AG04450 (cell line): Measurements from ENCODE around the gene MOB3A. TPM values are rescaled to one million over a fixed set of nuclear protein-coding genes. Genes with fewer than 3 reads are reported as not detected.

Experiments
- CTCF ChIA-PET: fragments of 300-600, 350-600 bp; formaldehyde crosslinking; extraction: SDS; loops from one replicate; lab custom pipeline; 2022; ENCODE audit warnings: antibody characterized with exemption, inconsistent platforms; lab: Charles Lee
- POLR2A ChIA-PET: fragments of 350-600 bp; formaldehyde crosslinking; extraction: SDS; loops from one replicate; lab custom pipeline; 2021; ENCODE audit warnings: antibody characterized with exemption, inconsistent platforms; lab: Yijun Ruan, JAX
- DNase-seq: peaks from one replicate; pipeline ENCODE4 v3.0.0-alpha.2; 2011; ENCODE audit warnings: low read depth, low spot score
- H3K27ac ChIP-seq: one replicate; pipeline ENCODE4 v1.5.1; 2012; ENCODE audit warnings: low read depth, low read length, control low read depth
- H3K27me3 ChIP-seq: one replicate; pipeline ENCODE4 v1.6.0; 2012; ENCODE audit warnings: low read length; ENCODE audit not compliant: control insufficient read depth, insufficient read depth
- H3K4me3 ChIP-seq: 2 replicates; pipeline ENCODE4 v1.5.1; 2011; ENCODE audit warnings: mild to moderate bottlenecking, low read depth, low read length, control low read depth
- H3K9me3 ChIP-seq: 2 replicates; pipeline ENCODE4 v1.5.1; 2012; ENCODE audit warnings: low read length; ENCODE audit not compliant: control insufficient read depth, insufficient read depth
- polyA plus RNA-seq: library from polyadenylated mRNA; depleted of rRNA; stranded (reverse); fragments of >200 nt; gene quantifications from 2 replicates; pipeline ENCODE4 v1.2.3, GENCODE V29; 2011
- TF ChIP-seq, protein P1 (sequence below): IDR thresholded peaks from 2 replicates; pipeline ENCODE4 v1.5.1; 2011; ENCODE audit warnings: low read depth, low read length, control low read depth, inconsistent platforms

The MOB3A gene
- polyA plus RNA-seq, 1 experiment = 20.5 TPM

DNA sequence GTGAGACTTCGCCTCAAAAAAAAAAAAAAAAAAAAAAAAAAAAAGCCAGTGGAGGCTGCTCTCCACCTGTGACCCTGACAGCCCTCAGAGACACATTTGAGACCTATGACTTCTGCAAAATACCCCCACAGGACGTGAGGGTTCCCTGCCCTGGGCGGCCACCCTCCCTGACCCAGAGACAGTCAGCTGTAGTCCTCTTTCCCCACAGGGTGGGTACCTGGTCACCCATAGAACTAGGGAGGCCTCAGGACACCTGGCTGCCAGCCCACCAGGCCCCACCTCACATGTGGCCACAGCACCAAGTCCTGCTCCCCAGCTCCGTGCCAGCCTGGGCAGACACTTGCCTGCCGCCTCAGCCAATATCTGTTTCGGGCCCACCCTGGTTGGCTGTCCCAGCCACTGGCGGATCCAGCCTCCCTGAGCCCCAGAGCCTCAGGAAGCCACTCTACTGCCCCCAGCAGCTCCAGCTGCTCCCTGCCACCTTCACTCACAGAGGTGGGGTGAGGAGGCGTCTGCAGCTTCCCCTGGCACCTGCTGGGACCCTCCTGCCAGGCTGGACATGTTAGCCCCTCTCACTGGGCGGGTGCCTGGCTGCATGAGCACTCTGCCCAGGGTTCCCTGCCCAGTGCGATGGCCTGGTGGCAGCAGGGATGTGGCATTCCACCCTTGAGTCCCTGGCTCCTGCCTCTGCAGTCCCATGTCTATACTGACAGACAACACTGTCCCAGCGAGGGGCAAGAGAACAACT, 52.0 kb downstream of the MOB3A start:
- Histone ChIP-seq H3K27me3 (no peaks in the 10 kb centered on the region), H3K9me3 (no peaks in the 10 kb centered on the region; the same call in 1 of the 2 replicates), H3K4me3 (no peak overlapping the region), H3K27ac (no peak overlapping the region)
- POLR2A ChIA-PET = interaction anchor here (0.7 kb wide), 1 partner anchor 25 kb away, joined by 6 read pairs; no protein-coding TSS in a partner anchor
- TF ChIP-seq, protein P1, sequence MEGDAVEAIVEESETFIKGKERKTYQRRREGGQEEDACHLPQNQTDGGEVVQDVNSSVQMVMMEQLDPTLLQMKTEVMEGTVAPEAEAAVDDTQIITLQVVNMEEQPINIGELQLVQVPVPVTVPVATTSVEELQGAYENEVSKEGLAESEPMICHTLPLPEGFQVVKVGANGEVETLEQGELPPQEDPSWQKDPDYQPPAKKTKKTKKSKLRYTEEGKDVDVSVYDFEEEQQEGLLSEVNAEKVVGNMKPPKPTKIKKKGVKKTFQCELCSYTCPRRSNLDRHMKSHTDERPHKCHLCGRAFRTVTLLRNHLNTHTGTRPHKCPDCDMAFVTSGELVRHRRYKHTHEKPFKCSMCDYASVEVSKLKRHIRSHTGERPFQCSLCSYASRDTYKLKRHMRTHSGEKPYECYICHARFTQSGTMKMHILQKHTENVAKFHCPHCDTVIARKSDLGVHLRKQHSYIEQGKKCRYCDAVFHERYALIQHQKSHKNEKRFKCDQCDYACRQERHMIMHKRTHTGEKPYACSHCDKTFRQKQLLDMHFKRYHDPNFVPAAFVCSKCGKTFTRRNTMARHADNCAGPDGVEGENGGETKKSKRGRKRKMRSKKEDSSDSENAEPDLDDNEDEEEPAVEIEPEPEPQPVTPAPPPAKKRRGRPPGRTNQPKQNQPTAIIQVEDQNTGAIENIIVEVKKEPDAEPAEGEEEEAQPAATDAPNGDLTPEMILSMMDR = no peak
- no peak for DNase-seq
- CTCF ChIA-PET = interaction anchor here (0.9 kb wide), 1 partner anchor 115 kb away, joined by 3 read pairs; no protein-coding TSS in a partner anchor

DNA sequence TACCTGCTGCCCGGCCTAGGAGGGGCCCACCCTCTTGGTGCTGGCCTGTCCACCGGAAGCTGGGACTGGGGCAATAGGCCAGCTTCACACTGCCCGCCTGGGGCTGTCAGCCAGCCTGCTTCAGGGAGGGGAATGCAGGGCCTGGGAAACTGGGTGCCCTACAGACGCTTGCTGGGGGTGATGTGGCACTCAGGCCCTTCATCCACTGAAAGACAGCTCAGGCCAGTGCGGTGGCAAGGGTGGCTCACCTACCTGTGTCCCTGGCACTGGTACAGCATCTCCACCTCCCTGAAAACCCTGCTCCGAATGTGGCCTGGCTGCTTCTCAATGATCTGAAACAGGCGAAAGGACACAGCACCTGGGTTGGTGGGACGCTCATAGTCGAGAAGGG, 52.9 kb downstream of the MOB3A start:
- Histone ChIP-seq H3K4me3 (no peak overlapping the region), H3K27me3 (no peaks in the 10 kb centered on the region), H3K27ac (no peak overlapping the region), H3K9me3 (no peaks in the 10 kb centered on the region; the same call in 1 of the 2 replicates)
- CTCF ChIA-PET = no interaction called here
- no peak for DNase-seq
- TF ChIP-seq, protein P1 = no peak
- POLR2A ChIA-PET = interaction anchor here (0.6 to 0.7 kb wide), 2 partner anchors 24 to 646 kb away, joined by 3 to 6 read pairs; no protein-coding TSS in a partner anchor

DNA sequence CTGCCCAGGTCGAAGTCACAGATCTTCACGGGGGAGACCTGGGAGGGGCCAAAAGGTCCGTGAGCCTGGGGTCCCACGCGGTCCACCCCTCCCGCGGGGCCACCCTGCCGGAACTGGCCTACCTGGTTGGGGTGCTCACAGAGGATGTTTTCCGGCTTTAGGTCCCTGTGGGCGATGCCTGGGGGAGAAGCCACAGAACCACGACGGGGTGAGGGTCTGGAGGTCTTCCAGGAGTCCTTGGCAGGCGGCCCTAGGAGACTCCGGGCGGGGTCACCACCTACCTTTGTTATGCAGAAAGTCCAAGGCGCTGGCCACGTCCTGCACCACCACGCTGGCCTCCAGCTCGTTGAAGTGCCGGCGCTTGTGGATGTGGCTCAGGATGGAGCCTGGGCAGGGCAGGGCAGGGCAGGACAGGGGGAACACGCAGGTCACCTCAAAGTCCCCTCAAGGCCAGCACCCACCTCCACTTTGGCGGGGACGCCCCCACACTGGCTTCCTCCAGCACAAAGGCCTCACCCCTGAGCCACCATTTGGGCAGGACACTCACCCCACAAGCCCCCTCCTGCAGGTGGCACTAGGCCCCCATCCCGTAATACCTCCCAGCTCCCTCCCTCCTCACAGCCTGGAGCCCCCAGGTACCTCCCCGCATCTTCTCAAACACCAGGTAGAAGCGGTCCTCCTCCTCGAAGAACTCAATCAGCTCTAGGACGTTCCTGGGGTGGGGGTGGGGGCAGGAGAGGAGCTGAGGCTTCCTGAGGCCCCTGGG, 53.5 kb downstream of the MOB3A start:
- TF ChIP-seq, protein P1 = no peak
- H3K9me3 ChIP-seq = no peaks in the 10 kb centered on the region; the same call in 1 of the 2 replicates
- peak overlapping the region; percentile 75 for H3K27ac ChIP-seq
- H3K4me3 ChIP-seq = peak overlapping the region; percentile 31
- DNase-seq = no peak
- POLR2A ChIA-PET = interaction anchor here (0.6 to 1.1 kb wide), 5 partner anchors 9 to 646 kb away, joined by 3 read pairs; no protein-coding TSS in a partner anchor
- CTCF ChIA-PET = interaction anchor here (1.2 kb wide), 1 partner anchor 9 kb away, joined by 3 read pairs; no protein-coding TSS in a partner anchor
- H3K27me3 ChIP-seq = no peaks in the 10 kb centered on the region

DNA sequence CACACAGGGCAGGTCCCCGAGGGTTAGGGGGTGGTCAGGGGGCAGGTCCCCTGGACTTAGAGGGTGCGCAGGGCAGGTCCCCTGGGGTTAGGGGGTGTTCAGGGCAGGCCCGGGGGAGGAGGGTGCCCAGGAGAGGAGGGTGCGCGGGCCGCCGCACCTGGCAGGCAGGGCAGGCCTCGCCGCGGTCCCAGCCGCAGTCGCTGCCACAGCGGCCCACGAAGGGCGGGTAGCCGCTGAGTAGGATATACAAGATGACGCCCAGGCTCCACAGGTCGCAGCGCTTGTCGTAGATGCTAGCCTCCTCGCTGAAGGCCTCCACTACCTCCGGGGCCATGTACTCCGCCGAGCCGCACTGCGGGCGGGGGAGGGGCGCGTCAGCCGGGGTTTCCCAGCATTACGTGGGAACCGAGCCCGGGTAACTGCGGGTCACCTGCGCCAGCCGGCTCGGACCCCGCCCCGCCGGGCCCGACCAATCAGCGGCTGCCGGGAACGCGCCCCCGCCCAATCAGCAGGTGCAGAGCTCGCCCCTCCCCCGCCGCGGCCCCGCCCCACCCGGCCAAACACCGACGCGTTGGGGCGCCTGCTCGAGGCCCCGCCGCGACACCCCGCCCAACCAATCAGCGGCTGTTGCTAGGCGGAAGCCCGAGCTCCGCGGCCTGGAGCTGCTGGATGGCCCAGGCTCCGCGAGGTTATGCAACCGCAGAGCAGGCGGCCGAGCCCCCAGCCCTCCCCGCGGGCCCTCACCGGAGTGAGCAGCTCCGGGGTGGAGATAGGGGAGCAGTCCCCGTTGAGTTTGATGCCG, 54.2 kb downstream of the MOB3A start:
- TF ChIP-seq, protein P1 = no peak
- no peaks in the 10 kb centered on the region; the same call in 1 of the 2 replicates for H3K9me3 ChIP-seq
- no peak for DNase-seq
- H3K27me3 ChIP-seq = no peaks in the 10 kb centered on the region
- H3K27ac ChIP-seq = peak overlapping the region; percentile 75
- H3K4me3 ChIP-seq = peak overlapping the region; percentile 31
- ChIA-PET POLR2A (interaction anchor here (0.6 to 1.1 kb wide), 5 partner anchors 9 to 1649 kb away, joined by 3 to 4 read pairs (median 3); no protein-coding TSS in a partner anchor), CTCF (interaction anchor here (1.2 kb wide), 1 partner anchor 10 kb away, joined by 3 read pairs; no protein-coding TSS in a partner anchor)
